K562 (cell line): Measurements from ENCODE around the gene SURF4. TPM values are rescaled to one million over a fixed set of nuclear protein-coding genes. Genes with fewer than 3 reads are reported as not detected.

Experiments used
- BRD9 ChIP-seq: fragments of 450-650 bp; IDR thresholded peaks from 2 replicates; pipeline ENCODE4 v1.6.1; 2018; ENCODE audit warnings: low read depth; ENCODE audit not compliant: partially characterized antibody
- FOXA3 ChIP-seq, 2 experiments: fragments of 450-650 bp in 1 of 2; sonication (generic) in 1 of 2; formaldehyde crosslinking; IDR thresholded peaks in 1 of 2; conservative IDR thresholded peaks in 1 of 2; 2 replicates each; pipeline versions ENCODE4 v1.4.0 to v1.8.0; 2020 to 2022; ENCODE audit warnings: mild to moderate bottlenecking in 2 of 2, missing genetic modification reagents in 1 of 2
- FOXK1 ChIP-seq: sonication (generic); formaldehyde crosslinking; IDR thresholded peaks from 2 replicates; pipeline ENCODE4 v1.8.0; 2022; ENCODE audit warnings: missing genetic modification reagents, mild to moderate bottlenecking, borderline replicate concordance
- HDGF ChIP-seq: fragments of 450-650 bp; IDR thresholded peaks from 2 replicates; pipeline ENCODE4 v1.6.1; 2016
- JUN ChIP-seq, 2 experiments: sonication (generic) in 1 of 2; formaldehyde crosslinking in 1 of 2; IDR thresholded peaks; 2 replicates each; pipeline versions ENCODE4 v1.6.1 to v1.8.0; 2012 to 2022; ENCODE audit warnings: borderline replicate concordance in 2 of 2, mild to moderate bottlenecking in 2 of 2, improper control_type of control experiment in 1 of 2, low read depth in 1 of 2, low read length in 1 of 2, missing genetic modification reagents in 1 of 2
- KLF6 ChIP-seq: fragments of 250-450 bp; sonication (Bioruptor Pico); IDR thresholded peaks from 2 replicates; pipeline ENCODE4 v1.4.0; 2020; ENCODE audit warnings: mild to moderate bottlenecking, moderate library complexity, borderline replicate concordance
- MYBL2 ChIP-seq, 2 experiments: fragments of 450-650 bp in 1 of 2; sonication (generic) in 1 of 2; formaldehyde crosslinking in 1 of 2; IDR thresholded peaks; 2 replicates each; pipeline versions ENCODE4 v1.6.1 to v1.8.1; 2017 to 2022; ENCODE audit warnings: borderline replicate concordance in 1 of 2, inconsistent platforms in 1 of 2, low read depth in 1 of 2, mild to moderate bottlenecking in 1 of 2, missing genetic modification reagents in 1 of 2, moderate library complexity in 1 of 2
- NFE2L1 ChIP-seq: fragments of 450-650 bp; IDR thresholded peaks from 2 replicates; pipeline ENCODE4 v1.6.1; 2016; ENCODE audit warnings: missing genetic modification characterization, low read depth, mild to moderate bottlenecking, missing compliant biosample characterization, moderate library complexity, borderline replicate concordance
- PKNOX1 ChIP-seq: fragments of 450-650 bp; IDR thresholded peaks from 2 replicates; pipeline ENCODE4 v1.6.1; 2016
- PTRF ChIP-seq: fragments of 450-650 bp; IDR thresholded peaks from 2 replicates; pipeline ENCODE4 v1.6.1; 2016; ENCODE audit warnings: mild to moderate bottlenecking, missing genetic modification characterization, missing compliant biosample characterization
- RBM14 ChIP-seq: fragments of 200-400 bp; formaldehyde crosslinking; IDR thresholded peaks from 2 replicates; pipeline ENCODE4 v1.6.1; 2018; ENCODE audit warnings: low read depth, mild to moderate bottlenecking, low read length, moderate library complexity, borderline replicate concordance; ENCODE audit not compliant: insufficient read depth
- TFAP4 ChIP-seq: sonication (generic); formaldehyde crosslinking; IDR thresholded peaks from 2 replicates; pipeline ENCODE4 v1.8.0; 2022; ENCODE audit warnings: missing genetic modification reagents, mild to moderate bottlenecking, moderate library complexity, borderline replicate concordance
- ZEB2 ChIP-seq: fragments of 450-650 bp; IDR thresholded peaks from 2 replicates; pipeline ENCODE4 v1.6.1; 2016
- ZMIZ1 ChIP-seq, 2 experiments: fragments of 150-350 bp in 1 of 2; IDR thresholded peaks; 2 replicates each; pipeline ENCODE4 v1.6.1; 2012 to 2016; ENCODE audit warnings: low read depth in 2 of 2, low read length in 2 of 2, mild to moderate bottlenecking in 1 of 2, moderate library complexity in 1 of 2
- ZNF184 ChIP-seq: sonication (generic); formaldehyde crosslinking; IDR thresholded peaks from 2 replicates; pipeline ENCODE4 v1.5.0; 2020; ENCODE audit warnings: missing genetic modification reagents
- polyA plus RNA-seq, 8 experiments: library from polyadenylated mRNA; depleted of rRNA in 4 of 8; stranded (reverse) in 5 of 8; unstranded in 3 of 8; fragments of >200 nt; fragmentation: Nextera tagmentation in 2 of 8; fragmentation: Illumina TruSeq in 1 of 8; extraction: Ambion mirVana in 2 of 8; extraction: Trizol in 1 of 8; gene quantifications; 2 replicates each; pipeline versions ENCODE4 v1.2.1 to v1.2.3, GENCODE V29; 2011 to 2014; ENCODE audit warnings: inconsistent platforms in 1 of 8, missing spikeins in 1 of 8
- total RNA-seq, 7 experiments: library from RNA; depleted of rRNA in 6 of 7; stranded (reverse); fragments of >200 nt in 6 of 7; fragmentation: Illumina TruSeq in 2 of 7; extraction: Trizol in 2 of 7; gene quantifications; 2 replicates each; pipeline versions ENCODE4 v1.2.1 to v1.2.3, GENCODE V29; 2011 to 2021; ENCODE audit warnings: low replicate concordance in 1 of 7
- TF ChIP-seq, protein P1 (sequence below): fragments of 450-650 bp; IDR thresholded peaks from 2 replicates; pipeline ENCODE4 v1.6.1; 2016; ENCODE audit warnings: mild to moderate bottlenecking

Gene SURF4
- total and polyA plus RNA-seq, 9 of the 15 experiments (the other 6 are each of a cell fraction or from before 2014, with no cell fraction given), result 8.4 to 176 (median 130) TPM

DNA sequence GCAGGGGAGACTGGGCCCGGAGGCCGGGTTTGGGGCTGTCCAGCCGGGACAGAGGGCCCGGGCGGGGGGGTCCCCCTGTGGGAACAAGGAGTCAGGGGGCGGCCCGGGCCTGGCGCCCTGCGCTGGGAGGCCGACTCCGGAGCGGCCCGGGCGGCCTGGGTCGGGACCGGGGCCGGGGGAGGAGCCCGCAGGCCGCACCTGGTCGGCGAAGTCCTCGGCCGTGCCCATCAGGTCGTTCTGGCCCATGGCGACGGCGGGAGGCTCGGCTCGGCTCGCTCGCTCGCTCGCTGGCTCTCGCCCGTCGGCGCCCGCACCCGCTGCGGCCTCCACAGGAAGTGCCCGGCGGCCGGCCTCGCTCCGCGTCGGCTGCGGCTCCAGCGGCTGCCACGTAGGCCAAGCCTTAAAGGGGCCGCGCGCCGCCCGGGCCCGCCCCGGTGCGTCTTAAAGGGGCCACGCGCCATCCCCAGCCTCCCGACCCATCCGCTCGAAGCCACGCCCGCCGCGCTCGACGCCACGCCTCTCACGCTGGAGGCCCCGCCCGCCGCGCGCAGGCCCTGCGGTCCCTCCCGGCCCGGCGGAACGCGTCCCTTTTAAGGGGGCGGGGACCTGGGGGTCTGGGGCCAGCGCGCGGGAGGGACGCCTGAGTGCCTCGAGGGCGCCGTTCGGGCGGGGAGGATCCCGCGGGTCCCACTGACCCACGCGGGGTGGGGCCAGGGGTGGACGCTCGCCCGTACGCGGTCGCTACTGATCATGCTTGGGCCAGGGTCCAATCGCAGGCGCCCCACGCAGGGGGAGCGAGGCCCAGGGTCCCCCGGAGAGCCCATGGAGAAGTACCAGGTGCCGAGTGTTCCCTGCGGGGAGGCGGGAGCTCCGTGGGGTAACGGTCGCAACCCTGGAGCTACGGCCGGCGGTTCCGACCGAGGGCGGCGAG, at the start of gene SURF4, which contains the start of gene STKLD1 (continued):
- TF ChIP-seq BRD9, result no peak
- TF ChIP-seq RBM14, result no peak
- TF ChIP-seq TFAP4 (CRISPR knock-in tag), result no peak; the same call in 1 of the 2 replicates
- no peak for TF ChIP-seq JUN (IDR thresholded peaks at IDR 0.05; ENCODE audit: borderline replicate concordance, low read depth, low read length)
- TF ChIP-seq JUN (CRISPR knock-in tag; IDR thresholded peaks at IDR 0.05; ENCODE audit: borderline replicate concordance), result no peak; the same call in 1 of the 2 replicates
- TF ChIP-seq NFE2L1, result no peak
- no peak for TF ChIP-seq HDGF
- TF ChIP-seq FOXA3 (CRISPR knock-in tag; conservative IDR thresholded peaks at IDR 0.05 in 1 of 2, IDR thresholded peaks at IDR 0.05 in 1 of 2), result peak in 1 of 2 experiments; percentile 78; a peak in 1 of 4 replicates
- TF ChIP-seq MYBL2 (IDR thresholded peaks at IDR 0.05; ENCODE audit: low read depth), result no peak
- no peak for TF ChIP-seq MYBL2 (CRISPR knock-in tag; IDR thresholded peaks at IDR 0.05; ENCODE audit: borderline replicate concordance)
- no peak for TF ChIP-seq PKNOX1
- no peak for TF ChIP-seq KLF6 (CRISPR knock-in tag)
- TF ChIP-seq ZEB2, result no peak
- TF ChIP-seq PTRF, result no peak
- no peak for TF ChIP-seq FOXK1 (CRISPR knock-in tag)
- TF ChIP-seq, protein P1, sequence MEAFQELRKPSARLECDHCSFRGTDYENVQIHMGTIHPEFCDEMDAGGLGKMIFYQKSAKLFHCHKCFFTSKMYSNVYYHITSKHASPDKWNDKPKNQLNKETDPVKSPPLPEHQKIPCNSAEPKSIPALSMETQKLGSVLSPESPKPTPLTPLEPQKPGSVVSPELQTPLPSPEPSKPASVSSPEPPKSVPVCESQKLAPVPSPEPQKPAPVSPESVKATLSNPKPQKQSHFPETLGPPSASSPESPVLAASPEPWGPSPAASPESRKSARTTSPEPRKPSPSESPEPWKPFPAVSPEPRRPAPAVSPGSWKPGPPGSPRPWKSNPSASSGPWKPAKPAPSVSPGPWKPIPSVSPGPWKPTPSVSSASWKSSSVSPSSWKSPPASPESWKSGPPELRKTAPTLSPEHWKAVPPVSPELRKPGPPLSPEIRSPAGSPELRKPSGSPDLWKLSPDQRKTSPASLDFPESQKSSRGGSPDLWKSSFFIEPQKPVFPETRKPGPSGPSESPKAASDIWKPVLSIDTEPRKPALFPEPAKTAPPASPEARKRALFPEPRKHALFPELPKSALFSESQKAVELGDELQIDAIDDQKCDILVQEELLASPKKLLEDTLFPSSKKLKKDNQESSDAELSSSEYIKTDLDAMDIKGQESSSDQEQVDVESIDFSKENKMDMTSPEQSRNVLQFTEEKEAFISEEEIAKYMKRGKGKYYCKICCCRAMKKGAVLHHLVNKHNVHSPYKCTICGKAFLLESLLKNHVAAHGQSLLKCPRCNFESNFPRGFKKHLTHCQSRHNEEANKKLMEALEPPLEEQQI, result no peak
- no peak for TF ChIP-seq ZNF184 (CRISPR knock-in tag)
- no peak for TF ChIP-seq ZMIZ1 (IDR thresholded peaks at IDR 0.05; ENCODE audit: low read depth in 2 of 2, low read length in 2 of 2)
